ENCODE results near the gene TUBA4A. TPM values are rescaled to one million over a fixed set of nuclear protein-coding genes. Genes with fewer than 3 reads are reported as not detected.
A peak's percentile ranks its signal among the peaks of the same experiment; 100 is the strongest.

The TUBA4A gene
- total RNA-seq, 1 donor from 2014 or later, result 7.9 TPM

- Mint-ChIP-seq H3K4me1 (ENCODE audit: unreplicated experiment) (peaks cover 25% of the 10 kb centered on the region), H3K27ac (ENCODE audit: unreplicated experiment) (peak overlapping the region; percentile 57), H3K9me3 (ENCODE audit: unreplicated experiment) (no peaks in the 10 kb centered on the region), H3K4me3 (ENCODE audit: unreplicated experiment) (peak overlapping the region; percentile 89), H3K36me3 (ENCODE audit: unreplicated experiment) (peaks cover 7% of the 10 kb centered on the region), H3K27me3 (ENCODE audit: unreplicated experiment) (no peaks in the 10 kb centered on the region)
- TF ChIP-seq CTCF (IDR thresholded peaks at IDR 0.05), result no peak
- no peak for DNase-seq (ENCODE audit: extremely low spot score, unreplicated experiment)
These were observed 45.6 kb downstream of the TUBA4A start for GRCh38 chr2:219207884-219208740.

GRCh38 chr2:219207134-219207883 lies 46.4 kb downstream of the TUBA4A start:
- peak overlapping the region; percentile 89 for H3K4me3 Mint-ChIP-seq (ENCODE audit: unreplicated experiment)
- no peaks in the 10 kb centered on the region for H3K9me3 Mint-ChIP-seq (ENCODE audit: unreplicated experiment)
- no peak for DNase-seq (ENCODE audit: extremely low spot score, unreplicated experiment)
- peaks cover 25% of the 10 kb centered on the region for H3K4me1 Mint-ChIP-seq (ENCODE audit: unreplicated experiment)
- no peaks in the 10 kb centered on the region for H3K27me3 Mint-ChIP-seq (ENCODE audit: unreplicated experiment)
- H3K27ac Mint-ChIP-seq (ENCODE audit: unreplicated experiment), result peak overlapping the region; percentile 57
- TF ChIP-seq CTCF (IDR thresholded peaks at IDR 0.05), result no peak
- H3K36me3 Mint-ChIP-seq (ENCODE audit: unreplicated experiment), result peaks cover 7% of the 10 kb centered on the region

- TF ChIP-seq CTCF (IDR thresholded peaks at IDR 0.05), result no peak
- H3K4me3 Mint-ChIP-seq (ENCODE audit: unreplicated experiment), result peak within 1 kb of the TSS; percentile 89
- peaks cover 7% of the 10 kb centered on the region for H3K36me3 Mint-ChIP-seq (ENCODE audit: unreplicated experiment)
- DNase-seq (ENCODE audit: extremely low spot score, unreplicated experiment), result peak; percentile 99
- H3K9me3 Mint-ChIP-seq (ENCODE audit: unreplicated experiment), result no peaks in the 10 kb centered on the region
- no peaks in the 10 kb centered on the region for H3K27me3 Mint-ChIP-seq (ENCODE audit: unreplicated experiment)
- H3K27ac Mint-ChIP-seq (ENCODE audit: unreplicated experiment), result peak within 1 kb of the TSS; percentile 96
- H3K4me1 Mint-ChIP-seq (ENCODE audit: unreplicated experiment), result peaks cover 25% of the 10 kb centered on the region
These were observed 47.2 kb downstream of the TUBA4A start, which contains the start of gene ZFAND2B for GRCh38 chr2:219206328-219207133. Gene ZFAND2B, plus strand, starts transcription at chr2:219206782. Its CDS starts 206 bp downstream, at chr2:219206988.

- Mint-ChIP-seq H3K4me3 (ENCODE audit: unreplicated experiment) (peak overlapping the region; percentile 89), H3K9me3 (ENCODE audit: unreplicated experiment) (no peaks in the 10 kb centered on the region), H3K4me1 (ENCODE audit: unreplicated experiment) (peaks cover 25% of the 10 kb centered on the region), H3K27ac (ENCODE audit: unreplicated experiment) (peak overlapping the region; percentile 96), H3K36me3 (ENCODE audit: unreplicated experiment) (peaks cover 7% of the 10 kb centered on the region), H3K27me3 (ENCODE audit: unreplicated experiment) (no peaks in the 10 kb centered on the region)
- DNase-seq (ENCODE audit: extremely low spot score, unreplicated experiment), result no peak
- TF ChIP-seq CTCF (IDR thresholded peaks at IDR 0.05), result no peak
These were observed 47.8 kb downstream of the TUBA4A start for GRCh38 chr2:219205981-219206327.

Data from osteocyte (in vitro differentiated cells).